Measurements from ENCODE around the gene SRSF7.

DNA sequence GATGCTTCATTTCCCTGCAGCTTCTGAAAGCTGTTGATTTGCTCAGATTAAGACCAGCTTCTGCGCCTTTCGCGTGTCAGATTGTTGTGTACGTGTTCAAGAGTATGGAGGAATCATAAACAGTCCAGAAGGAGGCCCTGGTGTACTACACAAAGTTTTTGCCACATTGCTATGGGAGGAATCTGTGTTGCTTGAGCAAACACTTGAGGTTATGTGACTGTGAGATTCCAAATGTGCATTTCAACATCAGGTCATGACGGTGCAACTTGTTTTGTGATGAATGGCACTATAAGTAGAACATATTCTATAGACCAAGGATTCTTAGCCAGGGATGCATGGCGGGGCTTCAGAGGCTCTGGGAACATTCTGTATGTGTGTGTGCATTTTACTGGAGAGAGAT, 35.0 kb downstream of the SRSF7 start:
- TF ChIP-seq POLR2AphosphoS5 (IDR thresholded peaks at IDR 0.05; ENCODE audit: low read depth, low read length) = no peak
- no peak for TF ChIP-seq POLR2A (IDR thresholded peaks at IDR 0.05; ENCODE audit: low read depth, low read length)

All from GM12892 (cell line).